ENCODE measurements around the gene FAM98B.
"Not testable (repeated sequence)": the region's sequence is repeated elsewhere in the genome, so short reads cannot be mapped to it uniquely, and the experiment has no call there.

Gene FAM98B
- 11.6 to 27.4 (median 13.5) reads per million in 3 experiments for total RNA-seq

DNA sequence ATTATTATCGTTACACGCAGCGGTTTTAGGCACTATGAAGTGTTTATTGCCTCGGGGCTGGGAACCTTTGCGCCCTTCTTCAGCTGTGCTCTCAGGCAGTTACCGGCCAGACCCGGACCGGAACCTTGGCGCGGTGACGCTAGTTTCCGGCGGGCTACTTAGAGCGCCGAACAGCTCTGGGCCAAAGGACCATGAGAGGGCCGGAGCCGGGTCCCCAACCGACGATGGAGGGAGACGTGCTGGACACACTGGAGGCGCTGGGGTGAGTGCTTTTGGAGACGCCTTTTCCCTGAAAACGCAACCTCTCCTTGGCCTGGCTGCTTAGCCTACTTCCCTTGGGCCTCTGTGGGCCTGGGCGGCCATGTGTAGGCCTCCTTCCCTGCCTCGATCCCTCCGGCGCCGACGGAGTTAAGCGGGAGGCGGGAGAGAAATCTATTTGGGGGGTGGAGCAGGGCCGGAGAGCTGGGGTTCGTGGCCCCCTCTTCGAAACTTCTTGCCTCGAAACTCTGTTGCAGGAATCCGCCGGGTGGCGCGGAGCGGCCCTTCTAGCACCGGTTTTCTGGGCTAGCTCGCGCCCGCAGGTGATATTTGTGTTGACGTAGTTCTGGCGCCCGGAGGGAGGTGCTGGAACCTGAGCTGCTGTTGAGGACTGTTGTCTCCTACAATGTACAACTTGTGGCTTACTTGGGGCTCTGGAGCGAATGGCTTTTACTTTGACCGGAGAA is at the start of gene FAM98B:
TSS of gene FAM98B (plus strand) at position 157 of the 725 bp plus-strand sequence. CDS start at position 192, 35 bp downstream.
- DNase-seq: peak; percentile 79

DNA sequence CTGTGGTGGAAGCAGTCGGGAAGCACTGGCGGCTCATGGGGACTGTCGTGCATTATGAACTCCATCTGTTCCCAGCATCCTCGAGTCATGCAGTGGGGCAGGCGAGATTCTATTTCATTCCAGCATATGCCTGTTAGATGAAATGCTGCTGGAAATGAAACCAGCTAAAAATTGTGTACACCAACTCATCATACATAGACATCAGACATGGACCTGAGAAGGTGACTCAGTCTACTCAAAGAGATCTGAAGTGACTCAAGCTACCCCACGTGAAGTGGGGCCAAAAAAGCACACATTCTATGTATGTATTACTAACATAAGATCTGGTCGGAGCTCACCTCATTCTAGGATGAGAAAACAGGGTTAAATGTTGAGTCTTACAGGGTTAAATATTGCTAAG is 47.5 kb upstream of the FAM98B start:
- DNase-seq: no peak

DNA sequence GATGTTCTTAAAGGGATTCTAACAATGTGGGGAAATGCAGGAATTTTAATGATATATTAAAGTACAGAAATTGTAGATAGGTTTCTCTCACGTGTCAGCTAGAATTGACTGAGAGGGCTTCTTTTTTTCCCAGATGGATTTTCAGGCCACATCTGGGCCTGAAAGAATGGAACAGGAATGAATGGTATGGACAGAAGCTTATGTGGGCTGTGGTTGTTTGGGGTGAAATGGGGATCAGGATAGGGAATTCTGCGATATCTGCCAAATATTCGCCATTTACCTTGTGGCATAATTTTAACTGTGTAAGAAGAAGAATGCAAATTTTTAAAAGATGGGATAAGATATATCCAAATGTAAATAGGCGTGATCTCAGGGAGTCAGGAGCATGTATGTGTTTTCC is 45.4 kb upstream of the FAM98B start:
- no peak for DNase-seq

DNA sequence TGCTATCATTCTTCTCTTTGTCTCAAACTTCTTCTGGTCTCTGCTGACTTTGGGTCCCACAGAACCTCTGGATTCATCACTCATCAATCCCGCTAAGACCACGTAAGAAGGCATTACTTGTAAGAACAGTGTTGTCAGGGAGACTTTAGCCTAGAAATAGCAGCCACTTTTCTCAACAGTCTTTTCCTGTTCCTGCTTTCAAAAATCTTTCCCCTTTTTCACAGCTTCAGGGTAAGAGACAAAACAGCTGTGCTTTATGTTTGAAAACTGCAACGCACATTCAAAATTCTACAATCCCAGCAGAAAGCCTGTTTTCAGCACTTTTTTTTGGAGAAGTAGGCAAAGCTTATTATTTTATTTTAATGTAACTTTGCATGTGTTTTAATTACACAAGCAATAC is 42.0 kb upstream of the FAM98B start:
- no peak for DNase-seq

DNA sequence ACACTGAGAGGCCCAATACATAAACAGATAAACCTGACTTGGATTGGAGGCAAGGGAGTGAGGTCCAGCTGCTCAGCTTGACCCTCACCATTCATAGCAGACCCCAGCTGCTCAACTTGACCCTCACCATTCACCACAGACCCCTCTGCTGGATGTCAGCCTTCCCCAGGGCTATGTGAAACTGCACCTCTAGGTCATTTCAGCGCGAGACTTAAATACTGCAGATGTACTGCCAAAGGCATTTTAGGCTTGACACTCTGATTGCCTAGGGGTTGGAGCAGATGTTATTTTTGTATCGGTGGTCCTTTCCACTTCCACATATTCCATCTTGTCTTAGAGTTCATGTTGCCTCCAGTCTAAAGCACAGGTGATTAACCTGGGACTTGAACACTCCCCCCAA is 41.5 kb upstream of the FAM98B start:
- DNase-seq: no peak

DNA sequence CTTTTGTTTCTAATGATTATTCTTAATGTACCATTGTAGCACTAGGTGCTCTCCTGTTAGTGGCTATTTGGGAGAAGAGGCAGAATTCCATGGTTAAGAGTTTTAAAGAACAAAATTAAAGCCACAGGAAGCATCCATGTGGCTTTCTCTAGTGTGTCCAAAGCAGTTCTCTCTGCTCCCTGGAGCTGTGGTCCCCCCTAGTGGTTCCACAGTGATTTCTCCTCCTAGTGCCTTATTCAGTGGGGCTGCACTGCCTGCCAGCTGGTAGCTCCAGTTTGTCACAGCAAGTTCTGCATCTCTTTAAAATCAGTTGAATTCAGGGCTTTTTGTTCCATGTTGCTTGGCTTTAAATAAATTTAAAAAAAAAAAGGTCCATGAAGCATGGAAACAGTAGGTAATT is 39.6 kb upstream of the FAM98B start:
- no peak for DNase-seq

DNA sequence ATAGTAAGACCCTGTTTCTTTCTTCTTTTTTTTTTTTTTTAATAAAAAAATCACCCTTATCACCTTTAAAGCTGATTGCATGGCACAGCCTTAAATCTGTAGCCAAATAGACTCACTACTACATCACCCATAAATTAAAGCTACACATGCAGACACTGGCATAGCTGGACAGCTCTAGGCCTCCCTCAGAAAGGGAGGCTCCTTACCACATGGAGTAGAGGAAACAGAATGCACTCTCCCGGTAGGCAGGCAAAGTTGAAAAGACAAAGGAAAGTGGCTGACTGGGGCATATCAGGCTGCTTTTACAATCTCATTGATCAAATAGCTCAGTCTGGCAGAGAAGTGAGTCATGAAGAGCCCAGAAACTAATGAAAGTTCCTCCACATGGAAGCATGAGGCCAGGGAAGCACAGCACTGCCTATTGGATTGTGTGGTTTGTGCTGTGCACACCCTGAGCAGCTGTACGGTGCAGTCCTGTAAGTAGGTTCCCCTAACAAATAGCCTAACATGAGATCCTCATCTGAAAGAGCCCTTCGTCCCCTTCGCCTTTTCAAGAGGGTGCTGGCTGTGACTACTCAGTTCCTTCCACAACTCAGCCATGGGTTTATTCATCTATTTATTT is 32.7 kb upstream of the FAM98B start:
- DNase-seq: no peak

DNA sequence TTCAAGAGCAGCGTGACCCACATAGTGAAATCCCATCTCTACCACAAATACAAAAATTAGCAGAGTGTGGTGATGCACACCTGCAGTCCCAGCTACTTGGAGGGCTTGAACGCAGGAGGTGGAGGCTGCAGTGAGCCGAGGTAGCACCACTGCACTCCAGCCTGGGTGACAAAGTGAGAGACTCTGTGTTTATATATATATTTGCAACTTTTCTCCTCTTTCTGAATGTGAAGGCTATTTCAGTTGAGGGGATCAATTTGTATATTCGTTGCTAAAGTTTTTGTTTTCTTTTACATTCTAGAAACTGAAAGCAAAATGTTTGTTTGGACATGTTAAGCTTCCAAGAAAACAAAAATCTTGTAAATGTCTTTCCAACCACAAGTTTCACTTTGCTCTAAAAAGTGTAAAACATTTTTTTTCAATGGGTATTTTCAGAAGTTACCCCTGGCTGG is 29.8 kb upstream of the FAM98B start:
- no peak for DNase-seq

DNA sequence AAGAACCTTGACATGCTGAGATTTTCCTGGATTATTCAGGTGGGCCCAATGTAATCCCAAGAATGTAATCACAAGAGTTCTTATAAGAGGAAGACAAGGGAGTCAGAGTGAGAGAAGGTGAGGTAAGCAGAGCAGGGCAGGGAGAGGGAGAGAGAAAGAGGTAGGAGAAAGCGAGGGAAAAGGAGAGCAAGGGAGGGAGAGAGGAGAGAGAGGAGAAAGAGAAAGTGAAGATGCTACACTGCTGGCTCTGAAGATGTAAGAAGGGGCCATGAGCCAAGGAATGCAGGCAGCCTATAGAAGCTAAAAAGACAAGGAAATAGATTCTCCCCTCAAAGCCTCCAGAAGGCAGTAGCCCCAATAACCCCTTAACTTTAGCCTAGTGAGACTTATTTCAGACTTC is 28.7 kb upstream of the FAM98B start:
- DNase-seq: no peak

DNA sequence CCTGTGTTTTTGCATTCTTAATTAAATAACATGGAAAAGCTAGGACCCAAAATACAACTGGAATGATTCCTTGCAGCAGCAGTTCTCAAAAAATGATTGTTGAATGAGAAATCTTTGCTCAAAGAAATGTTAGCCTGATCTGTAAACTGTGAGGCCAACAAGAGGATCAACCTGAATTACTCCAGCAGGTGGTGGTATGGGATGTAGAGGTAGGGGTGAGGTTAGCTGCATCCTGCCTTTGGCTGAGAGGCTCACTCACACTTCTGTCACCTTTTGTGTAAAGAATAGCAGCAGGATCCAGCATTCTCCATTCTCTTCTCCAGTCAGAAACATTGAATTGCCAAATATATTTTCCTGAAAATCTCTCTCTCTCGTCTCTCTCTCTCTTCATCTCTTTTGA is 26.5 kb upstream of the FAM98B start:
- DNase-seq: no peak

DNA sequence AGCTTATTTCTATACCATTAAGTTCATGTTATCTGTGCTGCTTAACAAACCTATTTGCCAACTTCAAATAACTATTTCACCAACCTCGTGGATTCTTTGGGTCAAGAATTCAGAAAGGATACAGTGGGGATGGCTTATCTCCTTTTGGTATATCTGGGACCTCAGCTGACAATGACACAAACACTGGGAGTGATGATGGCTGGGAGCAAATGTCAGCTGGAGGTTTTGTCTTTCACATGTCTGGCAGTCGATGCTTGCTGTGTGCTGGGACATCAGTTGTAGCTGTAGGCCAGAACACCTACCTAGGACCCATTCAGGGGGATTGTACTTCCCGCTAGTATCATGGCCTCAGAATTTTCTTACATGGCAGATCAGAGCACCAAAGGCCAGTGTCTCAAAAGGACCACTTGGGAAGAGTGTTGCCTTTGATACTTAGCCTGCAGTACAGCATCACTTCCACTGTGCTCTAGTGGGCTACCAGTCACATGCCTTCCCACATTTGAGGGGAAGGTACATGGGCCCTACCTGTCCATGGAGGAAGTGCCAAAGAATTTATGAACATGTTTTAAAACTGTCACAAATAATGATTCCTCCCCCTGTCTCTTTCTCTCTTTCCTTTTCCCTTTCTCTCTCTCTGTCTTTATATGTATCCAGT is 23.7 kb upstream of the FAM98B start:
- DNase-seq: no peak

DNA sequence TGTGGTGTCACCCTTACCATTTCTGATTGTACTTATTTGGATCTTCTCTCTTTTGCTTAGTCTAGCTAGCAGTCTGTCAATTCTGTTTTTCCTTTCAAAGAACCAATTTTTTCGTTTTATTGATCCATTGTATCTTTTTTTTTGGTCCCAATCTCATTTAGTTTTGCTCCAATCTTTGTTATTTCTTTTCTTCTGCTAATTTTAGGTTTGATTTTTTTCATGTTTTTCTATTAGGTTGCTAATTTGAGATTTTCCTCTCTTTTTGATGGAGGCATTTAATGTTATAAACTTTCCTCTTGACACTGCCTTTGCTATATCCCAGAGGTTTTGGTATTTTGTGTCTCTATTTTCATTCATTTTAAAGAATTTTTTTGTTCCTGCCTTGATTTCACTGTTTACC is 16.9 kb upstream of the FAM98B start:
- no peak for DNase-seq

DNA sequence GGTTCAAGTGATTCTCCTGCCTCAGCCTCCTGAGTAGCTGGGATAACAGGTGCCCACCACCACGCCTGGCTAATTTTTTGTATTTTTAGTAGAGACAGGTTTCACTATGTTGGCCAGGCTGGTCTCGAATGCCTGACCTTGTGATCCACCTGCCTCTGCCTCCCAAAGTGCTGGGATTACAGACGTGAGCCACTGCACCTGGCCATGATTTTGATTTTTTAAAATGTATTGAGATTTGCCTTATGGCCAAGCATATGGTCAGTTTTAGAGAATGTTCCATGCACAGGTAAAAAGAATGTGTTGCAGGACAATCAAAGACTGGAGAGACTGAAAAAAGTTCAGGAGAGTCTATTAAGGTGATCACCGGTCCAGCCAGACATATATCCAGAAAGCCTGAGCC is 16.3 kb upstream of the FAM98B start:
- not testable (repeated sequence) for DNase-seq

DNA sequence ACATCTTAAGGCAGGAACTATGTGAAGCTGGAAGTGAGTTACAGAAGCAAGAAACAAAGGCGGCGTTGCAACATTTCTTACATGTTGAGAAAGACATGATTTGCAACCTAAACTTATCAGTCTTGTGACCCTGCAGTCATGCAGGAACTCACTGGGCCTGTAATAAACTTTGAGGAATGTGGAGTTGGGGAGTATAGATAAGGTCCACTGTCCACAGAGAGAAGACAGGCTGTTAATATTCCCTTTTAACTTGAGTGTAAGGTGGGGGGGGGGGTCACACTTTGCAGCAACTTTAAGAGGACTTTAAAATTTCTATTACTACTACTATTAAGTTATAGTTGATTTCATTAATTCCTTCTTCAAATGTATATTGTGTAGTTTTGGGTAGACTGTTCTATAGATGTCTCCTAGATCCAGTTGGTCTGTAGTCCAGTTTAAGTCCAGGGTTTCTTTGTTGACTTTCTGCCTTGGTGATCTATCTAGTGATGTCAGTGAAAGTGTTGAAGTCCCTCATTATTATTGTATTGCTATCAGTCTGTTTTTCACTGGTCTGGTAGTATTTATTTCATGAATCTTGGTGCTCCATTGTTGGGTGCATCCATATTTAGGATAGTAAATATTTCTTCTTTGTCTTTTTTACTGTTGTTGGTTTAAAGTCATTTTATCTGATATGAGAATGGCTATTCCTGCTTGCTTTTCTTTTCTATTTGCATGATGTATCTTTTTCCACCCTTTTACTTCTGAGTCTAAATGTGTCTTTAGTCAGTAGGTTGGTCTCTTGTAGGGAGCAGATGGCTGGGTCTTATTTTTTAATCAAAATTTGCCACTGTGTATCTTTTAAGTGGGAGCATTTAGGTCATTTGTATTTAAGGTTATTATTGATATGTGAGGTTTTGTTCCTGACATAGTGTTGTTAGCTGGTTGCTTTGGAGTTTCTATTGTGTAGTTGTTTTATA is 15.6 kb upstream of the FAM98B start:
- DNase-seq: no peak

DNA sequence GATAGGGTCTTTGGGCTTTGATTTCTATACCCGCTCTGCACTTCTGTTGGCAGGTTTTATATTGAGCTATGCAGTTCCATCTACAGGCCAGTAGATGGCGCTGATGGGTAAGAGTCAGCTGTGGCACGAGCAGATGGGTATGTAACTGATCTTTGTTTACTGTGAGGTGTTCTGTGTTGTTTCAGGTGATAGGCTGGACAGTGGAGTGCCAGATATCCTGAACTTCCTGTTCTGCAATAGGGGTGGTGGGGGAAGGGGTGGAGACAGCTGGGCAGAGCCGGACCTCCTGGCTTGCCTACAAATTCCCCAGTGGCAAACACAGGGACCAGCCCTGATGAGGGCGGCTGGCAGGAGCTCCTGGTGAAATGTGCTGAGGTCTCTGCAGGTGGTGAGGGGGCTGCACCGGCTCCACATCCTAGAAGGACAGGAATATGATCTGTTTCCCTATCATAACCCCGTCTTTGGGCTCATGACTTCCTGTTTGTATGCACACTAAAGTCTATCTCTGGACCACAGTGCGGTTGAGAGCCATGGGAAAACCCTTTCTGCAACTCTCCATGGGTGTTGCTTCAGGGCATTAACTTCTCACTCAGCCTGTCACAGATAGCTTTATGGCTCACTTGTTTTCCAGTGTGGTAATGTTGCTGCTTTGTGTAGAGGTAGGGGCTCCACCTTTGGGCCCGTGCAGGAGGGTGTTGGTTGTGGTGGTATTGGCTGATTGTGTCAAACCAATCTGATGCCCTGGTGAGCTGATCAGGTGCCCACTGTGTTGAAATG is 13.4 kb upstream of the FAM98B start:
- DNase-seq: peak; percentile 55

DNA sequence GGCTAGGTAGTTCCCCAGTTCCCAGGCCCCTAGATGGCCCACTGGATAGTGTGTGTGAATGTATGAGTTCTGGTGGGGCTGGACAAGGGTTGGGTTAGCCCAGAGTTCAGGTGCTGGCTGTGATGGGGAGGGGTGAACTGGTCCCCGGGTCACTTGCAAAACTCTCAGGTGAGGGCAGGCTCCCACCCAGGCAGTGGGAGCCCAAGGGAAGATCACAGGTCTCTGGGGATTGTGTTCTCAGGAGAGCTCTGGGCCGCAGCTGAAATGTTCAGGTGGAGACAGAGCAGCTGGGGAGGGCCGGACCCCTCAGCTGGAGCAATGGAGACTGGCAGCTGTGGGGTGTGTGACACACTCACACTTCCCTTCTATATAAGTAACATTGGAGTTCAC is 12.8 kb upstream of the FAM98B start:
- DNase-seq: no peak

DNA sequence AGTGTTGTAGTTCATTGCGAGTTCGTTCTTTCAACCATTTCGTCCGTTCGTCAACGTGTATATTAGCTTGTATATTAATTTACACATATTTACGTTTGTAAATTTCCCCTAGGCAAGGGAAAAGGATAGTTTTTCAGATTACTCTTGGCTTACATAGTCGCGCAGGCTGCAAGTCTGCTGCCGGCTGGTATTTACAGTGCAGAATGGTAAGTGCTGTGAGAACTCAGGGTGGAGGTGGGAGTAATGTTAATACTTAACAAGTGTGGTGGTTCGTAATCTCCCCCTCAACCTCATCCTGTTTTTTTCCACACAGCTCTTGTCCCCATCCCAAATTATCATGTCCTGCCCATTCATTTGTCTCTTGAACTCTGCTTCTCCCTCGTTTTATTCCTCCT is 766 bp downstream of the FAM98B start:
- DNase-seq: no peak

DNA sequence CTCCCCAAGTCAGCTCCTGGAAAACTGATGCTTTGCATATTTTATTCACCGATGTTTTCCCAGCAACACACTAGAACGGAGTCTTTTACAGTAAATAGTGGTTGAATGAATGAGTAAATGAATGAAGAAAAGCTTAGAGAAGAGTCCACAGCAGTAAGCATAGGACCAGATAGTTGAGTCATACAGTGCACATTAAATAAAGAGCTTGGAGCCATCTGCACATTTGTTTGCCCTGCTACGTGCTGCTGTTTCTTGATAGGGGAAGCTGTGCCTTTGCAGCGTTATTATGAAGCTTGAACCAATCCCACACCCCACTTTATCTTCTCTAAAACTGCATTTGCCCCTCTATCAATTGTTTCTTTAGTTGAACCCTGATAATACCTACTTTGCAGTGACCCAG is 1.2 kb downstream of the FAM98B start:
- DNase-seq: no peak

DNA sequence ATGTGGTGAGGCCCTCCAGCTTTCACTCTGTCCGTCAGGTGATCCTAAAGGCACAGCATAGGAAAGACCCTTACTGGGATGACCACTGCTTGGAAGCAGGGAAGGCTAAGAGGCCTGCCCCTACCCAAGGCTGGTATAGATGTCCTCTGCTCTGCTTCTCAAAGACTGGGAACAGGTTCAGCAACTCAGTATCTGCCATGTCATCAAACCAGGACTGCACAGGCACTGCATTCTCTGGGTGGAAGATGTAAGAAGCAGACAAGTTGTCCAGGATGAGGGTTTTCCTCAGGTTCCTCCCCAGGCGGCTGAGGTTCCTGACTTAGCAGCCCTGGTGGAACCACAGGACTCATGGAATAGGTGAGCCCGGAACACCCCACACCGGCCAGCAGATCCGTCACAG is 4.7 kb downstream of the FAM98B start:
- DNase-seq: no peak

DNA sequence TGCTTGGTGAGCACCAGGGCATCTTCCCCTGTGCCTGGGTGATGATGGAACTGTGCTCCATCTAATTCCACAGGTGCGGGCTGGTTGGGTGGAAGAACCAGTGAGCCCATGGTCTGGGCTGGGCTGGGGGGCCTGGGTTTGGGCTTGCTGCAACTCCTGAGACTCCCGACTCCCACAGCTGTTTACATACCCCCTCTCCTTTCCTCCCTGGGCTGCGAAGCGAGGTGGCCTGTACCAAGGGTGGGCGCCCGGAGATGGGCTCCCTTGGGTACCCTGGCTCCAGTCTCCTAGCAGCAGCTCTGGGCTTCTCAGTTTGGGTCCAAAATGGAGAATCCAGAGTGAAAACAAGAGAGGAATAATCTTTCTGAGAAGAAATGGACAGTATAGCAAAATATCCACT is 5.6 kb downstream of the FAM98B start:
- DNase-seq: no peak

DNA sequence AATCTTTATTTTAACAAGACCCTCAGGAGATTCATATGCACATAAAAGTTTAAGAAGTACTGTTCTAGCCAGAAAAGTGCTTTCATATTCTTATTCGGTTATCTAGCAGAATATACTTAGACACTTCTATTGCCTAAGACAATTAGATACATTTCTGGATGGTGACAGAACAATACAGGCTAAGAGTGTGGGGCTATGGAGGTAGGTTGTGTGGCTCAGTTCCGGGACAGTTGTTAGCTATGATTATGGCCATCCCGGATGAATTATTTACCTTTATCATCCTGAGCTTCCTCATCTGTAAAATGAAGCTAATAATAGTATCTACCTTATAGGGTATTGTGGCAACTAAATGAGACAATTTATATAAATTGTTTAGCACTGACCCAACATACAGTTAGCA is 6.6 kb downstream of the FAM98B start:
- no peak for DNase-seq
